Activated CD4-positive, alpha-beta memory T cell treated with anti-CD3 and anti-CD28 coated beads, Interleukin-2, amount 10 ng/mL, durations not matched to agents 7 days and 5 days (primary cell): ENCODE data around the gene PAPOLB. TPM values are rescaled to one million over a fixed set of nuclear protein-coding genes. Genes with fewer than 3 reads are reported as not detected.

Source experiments
- CTCF ChIA-PET: fragments of 350-600 bp; sonication (Branson Sonifier 250); formaldehyde crosslinking; loops from one replicate; lab custom pipeline; 2021; ENCODE audit warnings: antibody characterized with exemption, inconsistent platforms; lab: Charles Lee
- POLR2A ChIA-PET: fragments of 350-600 bp; sonication (Branson Sonifier 250); formaldehyde crosslinking; loops from one replicate; lab custom pipeline; 2021; ENCODE audit warnings: antibody characterized with exemption; lab: Charles Lee
- DNase-seq: peaks from one replicate; pipeline ENCODE4 v3.0.0-alpha.2; 2020
- H3K27ac Mint-ChIP-seq: one replicate; pipeline ENCODE4 v1.8.0; 2021; ENCODE audit warnings: mild to moderate bottlenecking, mixed read lengths
- H3K27me3 Mint-ChIP-seq: one replicate; pipeline ENCODE4 v1.8.0; 2021; ENCODE audit warnings: mixed read lengths
- H3K36me3 Mint-ChIP-seq: one replicate; pipeline ENCODE4 v1.8.0; 2021; ENCODE audit warnings: low read depth, mixed read lengths
- H3K4me1 Mint-ChIP-seq: one replicate; pipeline ENCODE4 v1.8.0; 2021; ENCODE audit warnings: mixed read lengths
- H3K4me3 Mint-ChIP-seq: one replicate; pipeline ENCODE4 v1.8.0; 2021; ENCODE audit warnings: mild to moderate bottlenecking, mixed read lengths
- H3K9me3 Mint-ChIP-seq: one replicate; pipeline ENCODE4 v1.8.0; 2021; ENCODE audit warnings: mixed read lengths
- total RNA-seq, 2 experiments: library from RNA; stranded (reverse); gene quantifications; one replicate each; pipeline ENCODE4 v1.2.3, GENCODE V29; 2021

The PAPOLB gene
- total RNA-seq, 2 experiments from 2014 or later, result not detected

GRCh38 chr7:4822677-4823076 is 39.2 kb downstream of the PAPOLB start:
- ChIA-PET CTCF (no interaction called here), POLR2A (no interaction called here)
- Mint-ChIP-seq H3K4me1 (no peaks in the 10 kb centered on the region), H3K27me3 (peaks cover 2% of the 10 kb centered on the region), H3K9me3 (no peaks in the 10 kb centered on the region), H3K36me3 (no peaks in the 10 kb centered on the region), H3K4me3 (no peak overlapping the region), H3K27ac (no peak overlapping the region)
- no peak for DNase-seq

GRCh38 chr7:4820967-4821471 is 40.8 kb downstream of the PAPOLB start:
- H3K9me3 Mint-ChIP-seq, result no peaks in the 10 kb centered on the region
- no peak overlapping the region for H3K27ac Mint-ChIP-seq
- CTCF ChIA-PET, result no interaction called here
- POLR2A ChIA-PET, result no interaction called here
- no peak for DNase-seq
- H3K4me3 Mint-ChIP-seq, result no peak overlapping the region
- no peaks in the 10 kb centered on the region for H3K4me1 Mint-ChIP-seq
- no peaks in the 10 kb centered on the region for H3K27me3 Mint-ChIP-seq
- H3K36me3 Mint-ChIP-seq, result no peaks in the 10 kb centered on the region

GRCh38 chr7:4820405-4820966 is 41.3 kb downstream of the PAPOLB start:
- H3K27ac Mint-ChIP-seq, result no peak overlapping the region
- no peaks in the 10 kb centered on the region for H3K9me3 Mint-ChIP-seq
- no peaks in the 10 kb centered on the region for H3K4me1 Mint-ChIP-seq

GRCh38 chr7:4819560-4820404 is 42.0 kb downstream of the PAPOLB start:
- ChIA-PET POLR2A (no interaction called here), CTCF (no interaction called here)
- Mint-ChIP-seq H3K9me3 (no peaks in the 10 kb centered on the region), H3K27me3 (no peaks in the 10 kb centered on the region), H3K36me3 (no peaks in the 10 kb centered on the region), H3K4me3 (no peak overlapping the region), H3K27ac (no peak overlapping the region), H3K4me1 (no peaks in the 10 kb centered on the region)
- no peak for DNase-seq

More at GRCh38 chr7:4820405-4820966, 41.3 kb downstream of the PAPOLB start:
- H3K27me3 Mint-ChIP-seq, result no peaks in the 10 kb centered on the region
- H3K4me3 Mint-ChIP-seq, result no peak overlapping the region
- no peaks in the 10 kb centered on the region for H3K36me3 Mint-ChIP-seq
- no peak for DNase-seq
- ChIA-PET POLR2A (no interaction called here), CTCF (no interaction called here)

- H3K4me1 Mint-ChIP-seq, result no peaks in the 10 kb centered on the region
- ChIA-PET CTCF (no interaction called here), POLR2A (no interaction called here)
- no peak for DNase-seq
- no peaks in the 10 kb centered on the region for H3K36me3 Mint-ChIP-seq
- H3K27me3 Mint-ChIP-seq, result peaks cover 9% of the 10 kb centered on the region
- H3K4me3 Mint-ChIP-seq, result no peak overlapping the region
- H3K27ac Mint-ChIP-seq, result no peak overlapping the region
- H3K9me3 Mint-ChIP-seq, result no peaks in the 10 kb centered on the region
These were observed 43.6 kb downstream of the PAPOLB start for GRCh38 chr7:4818000-4818794.

- DNase-seq, result no peak
- Mint-ChIP-seq H3K27ac (no peak overlapping the region), H3K4me3 (no peak overlapping the region), H3K4me1 (no peaks in the 10 kb centered on the region), H3K27me3 (peaks cover 14% of the 10 kb centered on the region), H3K36me3 (no peaks in the 10 kb centered on the region), H3K9me3 (no peaks in the 10 kb centered on the region)
- CTCF ChIA-PET, result no interaction called here
- POLR2A ChIA-PET, result no interaction called here
These were observed 44.5 kb downstream of the PAPOLB start for GRCh38 chr7:4817178-4817901.

- no peak for DNase-seq
- POLR2A ChIA-PET, result no interaction called here
- H3K27ac Mint-ChIP-seq, result no peak overlapping the region
- peaks cover 14% of the 10 kb centered on the region for H3K27me3 Mint-ChIP-seq
- no peaks in the 10 kb centered on the region for H3K4me1 Mint-ChIP-seq
- H3K9me3 Mint-ChIP-seq, result no peaks in the 10 kb centered on the region
- no peak overlapping the region for H3K4me3 Mint-ChIP-seq
- no peaks in the 10 kb centered on the region for H3K36me3 Mint-ChIP-seq
- CTCF ChIA-PET, result no interaction called here
These were observed 45.3 kb downstream of the PAPOLB start for GRCh38 chr7:4816419-4817080.

GRCh38 chr7:4815609-4816418 is 46.0 kb downstream of the PAPOLB start:
- Mint-ChIP-seq H3K36me3 (no peaks in the 10 kb centered on the region), H3K27ac (no peak overlapping the region), H3K4me3 (no peak overlapping the region), H3K4me1 (no peaks in the 10 kb centered on the region), H3K27me3 (peaks cover 14% of the 10 kb centered on the region), H3K9me3 (no peaks in the 10 kb centered on the region)
- ChIA-PET CTCF (no interaction called here), POLR2A (no interaction called here)
- DNase-seq, result no peak

- Mint-ChIP-seq H3K27me3 (peaks cover 17% of the 10 kb centered on the region), H3K36me3 (no peaks in the 10 kb centered on the region), H3K9me3 (no peaks in the 10 kb centered on the region), H3K4me1 (peaks cover 3% of the 10 kb centered on the region), H3K4me3 (no peak overlapping the region), H3K27ac (no peak overlapping the region)
- ChIA-PET CTCF (no interaction called here), POLR2A (no interaction called here)
- DNase-seq, result no peak
These were observed 46.7 kb downstream of the PAPOLB start for GRCh38 chr7:4815121-4815520.

GRCh38 chr7:4814433-4814832 is 47.4 kb downstream of the PAPOLB start:
- H3K9me3 Mint-ChIP-seq, result no peaks in the 10 kb centered on the region
- peaks cover 3% of the 10 kb centered on the region for H3K4me1 Mint-ChIP-seq
- no peaks in the 10 kb centered on the region for H3K36me3 Mint-ChIP-seq
- DNase-seq, result no peak
- CTCF ChIA-PET, result no interaction called here
- H3K27me3 Mint-ChIP-seq, result peaks cover 20% of the 10 kb centered on the region
- POLR2A ChIA-PET, result no interaction called here
- no peak overlapping the region for H3K4me3 Mint-ChIP-seq
- no peak overlapping the region for H3K27ac Mint-ChIP-seq

GRCh38 chr7:4809666-4810065 is 52.2 kb downstream of the PAPOLB start:
- H3K4me3 Mint-ChIP-seq, result no peak overlapping the region
- no peak for DNase-seq
- no peaks in the 10 kb centered on the region for H3K9me3 Mint-ChIP-seq
- ChIA-PET CTCF (interaction anchor here (0.8 to 1.6 kb wide), 2 partner anchors 12 to 18 kb away, joined by 3 to 5 read pairs; no protein-coding TSS in a partner anchor), POLR2A (interaction anchor here (1.0 kb wide), 1 partner anchor 34 kb away, joined by 3 read pairs; the partner anchor contains the start of gene AP5Z1)
- H3K27me3 Mint-ChIP-seq, result peaks cover 41% of the 10 kb centered on the region
- H3K4me1 Mint-ChIP-seq, result peaks cover 6% of the 10 kb centered on the region
- no peak overlapping the region for H3K27ac Mint-ChIP-seq
- no peaks in the 10 kb centered on the region for H3K36me3 Mint-ChIP-seq
